Stimulated activated CD4-positive, alpha-beta T cell treated with anti-CD3 and anti-CD28 coated beads, Interleukin-1b, Interleukin-23, amount 100 ng/mL, for 1 hour (primary cell): ENCODE measurements around the gene RGS3.

Source experiments
- DNase-seq, 2 donors: peaks; one replicate each; pipeline ENCODE4 v3.0.0-alpha.2; 2020; ENCODE audit warnings: low read depth in 2 of 2

The RGS3 gene

DNA sequence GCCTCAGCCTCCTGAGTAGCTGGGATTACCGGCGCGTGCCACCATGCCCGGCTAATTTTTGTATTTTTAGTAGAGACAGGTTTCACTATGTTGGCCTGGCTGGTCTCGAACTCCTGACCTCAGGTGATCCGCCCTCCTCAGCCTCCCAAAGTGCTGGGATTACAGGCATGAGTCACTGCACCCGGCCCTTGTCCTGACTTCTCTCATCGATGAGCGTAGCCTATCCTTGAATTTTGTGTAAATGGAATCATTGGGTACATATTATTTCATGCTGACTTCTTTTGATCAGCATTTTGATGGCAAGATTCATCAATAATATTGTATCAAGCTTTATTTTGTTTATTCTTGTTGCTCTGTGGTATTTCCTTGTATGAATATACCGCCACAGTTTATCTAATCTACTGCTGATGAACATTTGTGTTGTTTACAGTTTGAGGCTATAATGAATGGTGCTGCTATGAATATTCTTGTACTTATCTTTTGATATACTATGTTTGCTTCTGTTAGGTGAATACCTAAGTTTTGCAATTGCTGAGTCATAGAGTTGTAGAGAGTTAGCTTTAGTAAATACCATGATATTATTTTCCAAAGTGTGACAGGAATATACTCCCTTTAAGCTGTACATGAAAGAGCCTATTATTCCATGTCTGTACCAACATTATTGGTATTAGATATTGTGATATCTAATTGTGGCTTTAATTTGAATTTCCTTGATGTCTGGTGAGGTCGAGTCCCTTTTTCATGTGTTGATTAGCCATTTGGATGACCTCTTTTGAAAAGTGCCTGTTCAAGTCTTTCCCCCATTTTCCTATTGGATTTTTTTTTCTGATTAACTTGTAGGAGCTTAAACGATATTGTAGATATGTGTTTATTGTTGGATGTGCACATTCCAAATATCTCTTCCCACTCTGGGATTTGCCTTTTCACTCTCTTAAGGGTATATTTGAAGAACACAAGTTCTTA is 107.5 kb downstream of the RGS3 start:
- no peak for DNase-seq

- DNase-seq = no peak
These were observed 108.7 kb downstream of the RGS3 start for GRCh38 chr9:113572076-113572861.

- no peak for DNase-seq
These were observed 109.8 kb downstream of the RGS3 start for GRCh38 chr9:113573046-113573958.

DNA sequence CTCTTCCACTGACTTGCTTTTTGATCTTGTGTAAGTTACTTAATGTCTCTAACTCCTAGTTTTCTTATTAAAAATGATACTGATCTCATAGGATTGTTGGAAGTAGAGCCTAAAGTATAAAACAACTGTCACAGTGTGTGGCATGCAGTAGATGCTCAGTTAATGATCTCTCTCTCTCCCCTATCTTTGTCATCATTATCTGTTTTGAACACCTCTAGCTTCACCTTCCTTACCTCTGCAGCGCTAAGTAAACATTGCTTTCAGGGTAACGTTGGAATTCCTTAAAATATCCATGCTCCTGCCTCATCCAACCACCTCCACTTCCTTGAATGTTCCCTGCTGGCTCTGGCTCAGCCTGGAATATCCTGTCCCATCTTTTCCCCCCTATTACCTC is 110.4 kb downstream of the RGS3 start:
- DNase-seq = no peak

GRCh38 chr9:113574441-113575262 is 111.1 kb downstream of the RGS3 start:
- no peak for DNase-seq

GRCh38 chr9:113577525-113578261 is 114.2 kb downstream of the RGS3 start:
- no peak for DNase-seq

DNA sequence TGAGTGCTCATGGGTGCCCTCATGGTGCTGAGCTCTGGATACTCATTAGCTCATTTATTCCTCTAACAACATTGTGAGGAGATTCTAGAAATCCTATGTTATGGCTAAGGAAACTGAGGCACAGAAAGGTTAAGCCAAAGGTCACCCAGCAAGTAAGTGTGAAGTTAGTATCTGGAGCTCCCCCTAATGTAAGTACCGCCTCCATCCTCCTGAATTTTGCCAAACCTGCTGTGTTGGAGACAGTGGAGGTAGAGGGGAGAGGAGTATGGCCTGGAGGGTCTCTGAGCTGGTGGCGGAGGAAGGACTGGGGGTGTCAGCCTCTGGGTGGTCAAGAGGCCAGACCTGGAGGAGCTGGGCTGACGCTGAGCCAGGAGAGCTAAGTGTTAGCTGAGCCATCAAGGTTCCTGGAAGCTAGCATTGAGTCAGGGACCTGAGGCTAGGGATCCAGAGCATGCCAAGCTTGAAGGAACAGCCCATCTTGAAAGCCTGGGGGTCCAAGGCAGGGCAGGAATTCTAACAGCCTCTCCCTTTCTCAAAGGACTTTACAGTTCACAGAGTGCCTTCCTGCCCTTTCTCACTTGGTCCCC is 114.8 kb downstream of the RGS3 start:
- DNase-seq = no peak

DNA sequence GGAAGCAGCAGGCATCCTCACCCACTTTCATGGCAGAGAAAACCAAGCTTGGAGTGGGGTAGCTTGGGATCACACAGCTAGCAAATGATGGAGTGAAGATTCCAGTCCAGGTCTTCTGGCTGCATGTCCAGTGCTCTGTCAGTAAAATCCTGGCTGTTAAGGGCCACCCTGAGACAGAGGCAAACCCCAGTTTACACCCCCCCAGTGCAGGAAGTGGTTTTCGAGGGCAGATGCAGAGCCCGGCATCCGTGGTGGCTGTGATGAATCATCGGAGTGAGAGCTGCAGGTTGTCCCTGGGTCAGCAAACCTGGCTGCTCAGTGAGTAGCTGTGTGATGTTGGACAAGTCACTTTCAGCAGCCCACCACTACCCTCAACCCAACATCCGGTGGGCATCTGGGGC is 115.4 kb downstream of the RGS3 start:
- peak; percentile 38 to 57 for DNase-seq

DNA sequence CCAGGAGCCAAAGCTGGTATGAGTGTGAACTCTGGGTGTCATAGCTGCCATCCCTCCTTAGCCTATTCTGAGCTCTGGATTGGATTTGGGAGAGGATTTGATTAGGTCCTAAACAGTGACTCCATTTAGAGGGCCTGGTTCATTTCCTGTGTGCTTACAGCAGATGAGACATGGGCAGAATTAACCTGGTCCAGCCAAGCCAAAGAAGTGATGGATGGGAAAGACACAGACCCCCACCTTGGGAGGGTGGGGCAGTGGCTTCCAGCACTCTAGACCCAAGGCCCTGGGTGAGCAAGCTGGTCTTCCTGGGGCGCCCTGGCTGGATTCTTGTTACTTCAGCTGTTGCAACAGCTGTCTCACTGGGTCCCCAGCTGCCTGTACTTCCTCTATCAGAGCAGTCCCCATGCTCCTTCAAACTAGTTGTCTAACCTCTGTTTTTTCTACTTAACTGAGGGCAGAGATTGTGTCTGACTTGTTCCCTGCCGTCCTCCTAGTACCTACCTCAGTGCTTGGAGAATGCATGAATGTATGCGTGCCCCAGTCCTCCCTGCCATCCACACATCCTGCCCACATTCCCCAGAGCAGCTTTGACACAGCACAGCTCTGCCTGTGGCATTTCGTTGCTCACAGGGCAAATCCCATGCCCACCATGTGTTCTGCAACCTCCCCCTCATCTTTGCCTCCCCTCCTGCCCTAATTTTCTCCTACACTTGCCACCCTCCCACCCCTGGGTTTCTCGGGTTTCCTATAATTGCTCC is 115.9 kb downstream of the RGS3 start:
- no peak for DNase-seq

- DNase-seq = peak; percentile 14 to 41
These were observed 116.8 kb downstream of the RGS3 start for GRCh38 chr9:113580041-113580953.

GRCh38 chr9:113580954-113581311 is 117.4 kb downstream of the RGS3 start:
- DNase-seq = no peak

- peak; percentile 27 to 65 for DNase-seq
These were observed 118.6 kb downstream of the RGS3 start for GRCh38 chr9:113581865-113582697.

- DNase-seq = no peak
These were observed 119.2 kb downstream of the RGS3 start for GRCh38 chr9:113582698-113583200.

- DNase-seq = no peak
These were observed 120.2 kb downstream of the RGS3 start for GRCh38 chr9:113583511-113584427.

GRCh38 chr9:113584428-113585084 is 121.0 kb downstream of the RGS3 start:
- DNase-seq = no peak
